NCI-H1930 (cell line): ENCODE results near the gene SOCS6.

Experiments
- DNase-seq, 2 experiments: peaks; one replicate each; lab custom pipeline; 2025; lab: John Stamatoyannopoulos, UW

Gene SOCS6

GRCh38 chr18:70288171-70288850 lies 534 bp upstream of the SOCS6 start:
- DNase-seq, result no peak

DNA sequence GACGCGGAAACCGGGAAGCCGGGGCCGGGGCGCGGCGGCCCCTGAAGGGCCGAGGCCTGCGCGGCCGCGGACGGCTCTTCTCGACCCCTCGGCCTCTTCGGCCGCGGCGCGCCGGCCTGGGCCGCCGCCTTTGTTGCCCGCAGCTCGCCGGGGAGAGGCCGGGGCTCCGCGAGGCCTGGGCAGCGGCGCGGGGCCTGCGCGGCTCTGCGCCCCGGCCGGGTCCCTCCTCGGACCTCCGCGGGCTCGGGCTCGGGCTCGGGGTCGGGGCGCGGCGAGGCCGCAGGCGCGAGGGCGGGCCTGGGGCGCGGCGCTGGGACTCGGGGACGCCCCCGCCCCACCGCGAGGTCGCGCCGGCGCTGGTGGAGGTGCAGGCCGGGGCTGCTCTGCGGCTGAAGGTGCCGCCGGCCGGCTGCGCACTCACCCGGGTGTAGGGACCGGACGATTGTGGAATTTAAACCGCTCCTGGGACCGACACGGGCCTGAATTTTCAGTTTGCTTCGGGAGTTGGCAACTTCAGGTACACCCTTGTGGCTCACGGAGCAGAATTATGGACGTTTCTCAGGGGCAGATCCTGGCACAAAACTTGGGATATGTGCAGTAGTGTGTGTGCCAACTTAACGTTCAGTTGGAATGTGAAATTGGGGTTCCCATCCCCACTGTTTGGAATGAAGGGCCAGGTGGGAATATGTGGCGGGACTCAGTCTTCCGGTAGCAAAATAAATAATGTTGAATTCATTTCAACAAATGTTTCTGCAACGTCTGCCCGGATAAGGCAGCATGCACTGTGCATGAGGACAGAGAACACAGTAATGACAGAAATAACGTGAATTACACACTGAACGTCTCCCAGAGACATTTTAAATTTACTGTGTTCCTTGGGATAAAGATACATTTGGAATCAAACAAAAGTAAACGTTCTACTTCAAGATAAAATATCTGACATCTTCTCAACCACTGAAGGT lies 787 bp downstream of the SOCS6 start:
- DNase-seq, result peak; percentile 14 to 29

DNA sequence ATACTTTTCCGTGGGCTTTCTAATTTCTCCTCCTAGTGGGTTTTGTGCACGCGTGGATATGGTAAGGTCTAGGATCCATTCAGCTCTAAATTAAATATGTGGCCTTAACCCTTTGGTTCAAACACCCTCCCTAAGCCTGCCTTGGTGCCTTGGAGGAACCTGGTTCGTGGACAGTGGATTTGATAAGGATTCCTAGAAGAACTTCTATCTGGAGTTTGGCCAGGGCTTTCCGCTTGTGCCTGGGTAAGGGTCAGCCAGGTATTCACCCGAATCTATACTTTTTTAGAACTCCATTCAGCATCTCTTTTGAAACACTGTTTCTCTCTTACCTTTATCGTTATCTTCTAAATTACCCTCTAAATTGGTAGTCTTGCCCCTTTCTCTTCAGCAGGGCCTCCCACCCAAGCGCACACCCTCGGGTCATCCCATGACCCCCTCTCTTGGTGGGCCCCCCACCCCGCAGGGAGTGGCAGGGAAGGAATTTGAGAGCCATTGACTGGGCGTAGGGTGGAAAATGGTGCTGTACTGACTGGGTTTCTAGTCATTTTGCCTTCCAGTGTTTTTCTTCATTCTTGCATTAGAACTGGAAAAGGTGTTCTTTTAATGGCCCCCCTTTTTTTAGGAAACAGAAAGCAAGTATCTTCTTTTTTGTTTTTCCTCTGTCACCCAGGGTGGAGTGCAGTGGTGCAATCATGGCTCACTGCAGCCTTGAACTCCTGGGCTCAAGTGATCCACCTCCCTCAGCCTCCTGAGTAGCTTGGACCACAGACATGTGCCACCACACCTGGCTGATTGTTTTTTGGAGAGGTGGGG lies 1.8 kb downstream of the SOCS6 start:
- no peak for DNase-seq

DNA sequence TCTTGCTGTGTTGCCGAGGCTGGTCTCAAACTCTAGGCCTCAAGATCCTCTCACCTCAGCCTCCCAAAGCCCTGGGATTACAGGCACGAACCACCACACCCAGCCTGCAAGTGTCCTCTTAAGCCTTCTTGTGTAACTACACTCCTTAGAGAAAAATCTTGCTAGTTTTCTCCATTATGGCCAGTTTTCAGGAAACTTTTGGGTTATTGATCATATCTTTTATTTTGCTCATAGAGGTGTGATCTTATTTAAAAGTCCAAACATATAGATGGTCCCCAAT lies 2.4 kb downstream of the SOCS6 start:
- DNase-seq, result no peak

- DNase-seq, result no peak
Observed at GRCh38 chr18:70292628-70293027, 3.8 kb downstream of the SOCS6 start.

DNA sequence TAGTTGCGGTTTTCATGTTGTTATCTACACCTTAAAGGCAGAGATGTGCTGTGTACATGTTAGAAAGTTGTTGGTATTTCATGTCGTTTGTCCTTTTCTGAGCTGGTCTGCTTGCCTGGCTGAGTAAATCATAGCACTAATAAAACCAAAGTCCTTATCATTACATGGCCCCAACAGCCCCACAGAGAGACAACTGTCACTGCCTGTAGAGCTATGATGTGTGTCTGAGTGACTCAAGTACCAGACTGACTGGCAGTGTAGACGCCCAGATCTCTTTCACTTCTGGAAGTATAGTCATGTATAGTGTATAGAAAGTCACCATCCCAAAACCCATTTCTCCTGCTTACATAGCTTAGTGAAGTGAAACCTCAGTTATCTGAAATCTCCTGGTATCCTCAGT lies 4.3 kb downstream of the SOCS6 start:
- DNase-seq, result no peak

DNA sequence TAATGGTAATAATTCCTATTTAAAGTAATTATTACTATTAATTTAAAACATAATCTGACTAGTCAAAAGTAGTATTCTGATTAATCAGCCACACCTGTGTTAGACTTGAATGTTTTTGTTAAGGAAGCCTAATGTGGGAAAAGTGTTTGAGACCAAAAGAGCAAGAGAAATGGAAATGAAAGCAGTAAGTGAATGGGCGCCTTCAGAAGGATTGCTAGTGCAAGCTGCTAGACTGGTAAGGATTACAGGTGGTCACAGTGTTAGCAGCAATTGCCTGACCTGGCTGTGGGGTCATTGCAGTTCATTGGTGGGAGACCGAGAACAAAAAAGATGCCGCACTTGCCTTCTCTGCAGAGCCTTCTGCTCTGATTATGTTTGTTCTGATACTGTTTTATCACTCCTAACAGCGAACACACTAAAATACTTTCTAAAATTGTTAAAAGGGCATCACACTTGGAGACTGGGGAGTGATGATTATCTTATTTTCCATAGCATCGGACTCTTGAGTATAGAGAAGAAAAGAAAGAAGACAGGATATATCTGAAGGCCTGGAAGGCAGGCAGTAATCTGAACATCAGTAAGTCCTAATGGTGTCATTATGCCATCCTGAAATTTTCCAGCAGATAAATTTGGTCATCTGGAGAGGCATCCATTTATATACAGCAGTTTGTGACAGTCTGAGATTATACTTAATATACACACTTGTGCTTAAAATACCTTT lies 5.8 kb downstream of the SOCS6 start:
- no peak for DNase-seq

- DNase-seq, result no peak
Observed at GRCh38 chr18:70295192-70296188, 6.6 kb downstream of the SOCS6 start.

GRCh38 chr18:70296289-70296688 lies 7.4 kb downstream of the SOCS6 start:
- no peak for DNase-seq

GRCh38 chr18:70296781-70297180 lies 7.9 kb downstream of the SOCS6 start:
- DNase-seq, result no peak

DNA sequence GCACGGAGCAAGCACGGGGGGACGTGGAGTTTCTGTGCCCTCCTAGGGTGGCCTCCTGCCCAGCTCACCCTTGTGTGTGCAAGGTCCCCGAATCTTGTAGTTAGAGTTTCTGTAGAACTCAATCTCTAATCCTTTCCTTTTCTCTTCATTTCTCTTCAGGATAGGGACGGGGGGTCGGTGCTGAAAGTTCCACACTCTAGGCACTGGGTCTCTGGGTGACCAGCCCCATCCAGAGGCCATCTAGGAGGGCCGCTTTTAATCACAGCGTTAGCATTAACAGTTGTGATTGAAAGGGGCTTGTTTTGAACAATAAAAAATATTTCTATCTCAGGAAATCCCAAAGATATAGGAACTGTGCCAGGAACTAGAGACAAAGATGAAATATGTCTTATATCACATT lies 10.5 kb downstream of the SOCS6 start:
- DNase-seq, result no peak

DNA sequence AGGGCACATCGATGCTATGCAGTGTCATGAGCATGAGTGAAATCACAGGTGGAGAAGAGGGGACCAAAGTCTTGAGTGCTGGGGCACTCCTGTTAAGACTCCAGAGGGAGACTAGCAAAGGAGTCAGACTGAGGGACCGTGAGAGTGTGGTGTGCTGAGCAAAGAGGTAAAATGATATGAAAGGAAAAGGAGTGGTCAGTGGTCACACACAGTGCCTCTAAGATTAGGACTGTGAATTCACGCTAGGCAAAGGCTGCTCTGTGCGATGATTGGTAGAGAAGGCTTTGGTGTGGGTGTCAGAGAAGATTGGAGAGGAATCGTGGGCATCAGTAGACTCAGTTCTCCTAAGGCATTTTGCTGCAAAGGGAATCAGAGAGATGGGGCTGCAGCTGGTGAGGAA lies 12.8 kb downstream of the SOCS6 start:
- DNase-seq, result no peak

DNA sequence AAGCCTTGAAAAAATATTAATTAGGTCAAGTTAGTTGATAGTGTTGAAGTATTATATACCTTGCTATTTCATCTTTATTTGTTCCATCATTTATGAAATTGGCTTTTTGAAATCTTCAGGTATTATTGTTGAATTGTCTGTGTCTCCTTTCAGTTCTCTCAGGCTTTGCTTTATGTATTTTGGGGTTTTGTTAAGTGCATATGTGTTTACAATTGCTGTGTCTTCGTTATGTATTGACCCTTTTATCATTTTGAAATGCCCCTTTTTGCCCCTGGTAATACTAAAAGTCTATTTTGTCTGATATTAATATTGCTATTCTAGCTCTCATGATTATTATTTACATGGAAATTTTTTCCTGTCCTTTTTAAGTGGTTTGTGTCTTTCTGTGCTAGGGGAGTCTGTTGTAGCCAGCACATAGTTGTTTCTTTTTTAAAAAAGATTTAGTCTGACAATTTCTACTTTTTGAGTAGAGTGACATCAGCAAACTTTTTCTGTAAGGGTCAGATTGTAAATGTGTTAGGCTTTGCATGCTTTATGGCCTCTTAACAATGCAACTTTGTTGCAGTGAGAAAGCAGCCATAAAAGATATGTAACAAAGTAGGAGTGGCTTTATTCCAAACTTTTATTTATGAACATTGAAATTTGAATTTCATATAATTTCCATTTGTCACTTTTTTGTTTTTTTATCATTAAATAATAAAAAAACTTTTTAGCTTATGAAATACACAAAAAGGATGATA lies 19.9 kb downstream of the SOCS6 start:
- no peak for DNase-seq

DNA sequence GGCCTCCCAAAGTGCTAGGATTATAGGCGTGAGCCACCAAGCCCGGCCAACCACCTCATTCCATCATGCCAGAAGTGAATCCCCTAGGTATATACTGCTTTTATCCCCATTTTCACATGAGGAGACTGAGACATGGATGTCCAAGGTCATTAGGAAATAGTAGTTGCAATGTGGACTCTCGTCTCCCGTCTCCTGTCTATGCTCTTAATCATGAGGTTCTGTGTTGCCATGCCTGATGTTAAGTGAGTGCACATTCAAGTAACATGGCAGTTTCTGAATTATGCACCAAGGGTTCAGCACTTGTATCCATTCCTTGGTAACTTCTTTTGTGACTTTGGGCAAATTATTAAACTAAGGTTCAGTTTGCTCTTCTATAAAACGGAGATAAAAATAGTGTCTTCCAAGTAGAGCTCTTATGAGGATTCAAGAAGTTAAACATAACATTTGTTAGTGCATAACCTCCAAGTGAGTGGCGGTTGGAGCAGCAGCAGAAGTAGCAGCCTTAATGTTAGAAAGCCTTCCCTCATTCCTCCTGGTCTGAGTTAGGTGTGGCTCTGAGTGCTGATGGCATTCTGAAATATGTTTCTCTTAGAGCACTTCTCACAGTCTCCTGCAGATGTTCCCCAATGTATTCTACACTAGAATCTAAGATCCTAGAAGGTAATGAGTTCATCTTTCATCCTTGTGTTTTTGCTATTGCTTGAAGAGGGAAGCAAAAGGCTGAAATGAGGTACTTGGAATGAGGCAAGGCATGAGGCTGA lies 21.9 kb downstream of the SOCS6 start:
- DNase-seq, result no peak

- DNase-seq, result no peak
Observed at GRCh38 chr18:70311726-70312125, 22.9 kb downstream of the SOCS6 start.

DNA sequence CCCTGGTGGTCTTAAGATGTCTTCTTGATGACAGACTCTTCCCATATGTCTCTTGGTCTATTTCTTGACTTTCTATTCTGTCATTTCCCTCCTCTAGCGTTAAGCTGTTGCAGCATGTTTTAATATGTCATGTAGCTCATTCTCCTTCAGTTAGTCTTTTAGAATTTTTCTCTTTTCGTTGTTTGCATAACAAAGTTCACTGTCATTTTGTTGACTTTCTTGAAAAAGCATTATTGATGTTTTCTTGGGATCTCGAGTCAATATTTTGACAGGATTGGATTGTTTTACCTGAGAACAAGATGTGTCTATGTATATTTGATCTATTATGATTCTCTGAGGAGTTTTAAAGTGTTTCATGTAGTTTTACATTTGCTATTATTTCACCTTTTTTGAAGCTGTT lies 24.8 kb downstream of the SOCS6 start:
- DNase-seq, result no peak

GRCh38 chr18:70314151-70314782 lies 25.4 kb downstream of the SOCS6 start:
- DNase-seq, result no peak

GRCh38 chr18:70319187-70319586 lies 30.3 kb downstream of the SOCS6 start:
- no peak for DNase-seq

DNA sequence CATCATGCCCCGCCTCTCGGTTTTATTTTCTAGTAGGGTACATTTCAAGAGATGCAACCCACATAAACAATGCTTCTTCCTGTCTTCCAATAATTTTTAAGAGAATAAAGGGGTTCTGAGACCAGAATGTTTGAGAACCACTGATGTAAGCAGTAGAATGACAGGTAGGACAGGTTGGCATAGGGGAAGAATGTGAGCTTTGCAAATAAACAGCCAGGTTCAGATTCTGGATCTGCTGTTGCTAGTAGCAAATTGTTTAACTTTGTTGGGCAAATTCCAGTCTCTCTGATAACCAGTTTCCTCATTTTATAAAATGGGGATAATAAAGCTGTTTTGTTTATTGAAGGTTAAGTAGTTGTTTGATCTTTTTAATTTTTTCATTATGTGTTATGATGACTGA lies 32.8 kb downstream of the SOCS6 start:
- DNase-seq, result no peak
